ENCODE results near the gene DHX30. TPM values are rescaled to one million over a fixed set of nuclear protein-coding genes. Genes with fewer than 3 reads are reported as not detected.

DHX30 gene
- total and polyA plus RNA-seq, 2 donors (not counting 1 experiment from before 2014, with no cell fraction given) = 27.4 to 47.1 TPM

GRCh38 chr3:47877290-47877689, 74.4 kb downstream of the DHX30 start:
- no peaks in the 10 kb centered on the region for H4K20me1 ChIP-seq (ENCODE audit: control insufficient read depth, extremely low read depth, insufficient read depth, low read length)
- no peaks in the 10 kb centered on the region for H3K4me1 ChIP-seq (ENCODE audit: control insufficient read depth, extremely low read depth, insufficient read depth, low read length)
- H3K27me3 ChIP-seq (ENCODE audit: control insufficient read depth, insufficient read depth, low read length) = no peaks in the 10 kb centered on the region
- H3K4me3 ChIP-seq (replicated peaks in 1 of 4; ENCODE audit: control extremely low read depth in 1 of 4, insufficient read depth in 1 of 4, low read depth in 3 of 4, low read length in 4 of 4) = no peak overlapping the region
- no peak overlapping the region for H3K4me2 ChIP-seq (ENCODE audit: extremely low read depth, insufficient read depth, low read length)
- no peaks in the 10 kb centered on the region for H3K79me2 ChIP-seq (ENCODE audit: control insufficient read depth, insufficient read depth, low read length)
- H3K27ac ChIP-seq (ENCODE audit: insufficient read depth, low read length) = no peak overlapping the region
- H3K9ac ChIP-seq (ENCODE audit: insufficient read depth, low read length) = no peak overlapping the region
- TF ChIP-seq EZH2 (IDR thresholded peaks at IDR 0.05; ENCODE audit: low read length, missing control alignments) (no peak), CTCF (conservative IDR thresholded peaks at IDR 0.05 in 1 of 2, IDR thresholded peaks at IDR 0.05 in 1 of 2; ENCODE audit: low read depth in 1 of 2, low read length in 2 of 2) (no peak)
- H2AFZ ChIP-seq (ENCODE audit: low read length) = no peak overlapping the region
- peak in 1 of 2 donors; percentile 55 for DNase-seq (ENCODE audit: low read depth in 2 of 2)
- peaks cover 10% of the 10 kb centered on the region for H3K36me3 ChIP-seq (ENCODE audit: control insufficient read depth, insufficient read depth, low read length)
- no peaks in the 10 kb centered on the region for H3K9me3 ChIP-seq (ENCODE audit: control insufficient read depth, insufficient read depth, low read depth, low read length)

DNA sequence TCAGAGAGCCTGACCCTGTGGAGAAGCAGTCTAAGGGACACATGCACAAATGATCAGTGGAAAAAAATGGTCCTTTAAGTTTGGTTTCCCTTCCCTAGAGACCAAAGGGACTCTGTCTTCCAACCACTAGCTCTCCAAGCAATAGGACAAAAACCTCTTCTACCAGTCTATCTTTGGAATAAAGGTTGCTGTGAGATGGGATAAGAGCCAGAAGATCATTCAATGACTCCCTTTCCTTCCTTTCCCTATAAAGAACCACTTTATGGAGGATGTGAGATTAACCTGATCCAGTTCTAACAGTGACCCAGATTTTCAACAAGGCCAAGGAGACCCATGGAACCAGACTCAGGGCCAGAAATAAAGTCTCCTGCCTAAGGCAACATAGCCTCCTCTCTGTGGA, 74.8 kb downstream of the DHX30 start:
- no peak for TF ChIP-seq EZH2 (IDR thresholded peaks at IDR 0.05; ENCODE audit: low read length, missing control alignments)
- no peak for TF ChIP-seq CTCF (conservative IDR thresholded peaks at IDR 0.05 in 1 of 2, IDR thresholded peaks at IDR 0.05 in 1 of 2; ENCODE audit: low read depth in 1 of 2, low read length in 2 of 2)

GRCh38 chr3:47882338-47882737, 79.4 kb downstream of the DHX30 start:
- DNase-seq (ENCODE audit: low read depth in 2 of 2) = no peak
- H3K4me1 ChIP-seq (ENCODE audit: control insufficient read depth, extremely low read depth, insufficient read depth, low read length) = no peaks in the 10 kb centered on the region
- no peak overlapping the region for H3K4me3 ChIP-seq (replicated peaks in 1 of 4; ENCODE audit: control extremely low read depth in 1 of 4, insufficient read depth in 1 of 4, low read depth in 3 of 4, low read length in 4 of 4)
- no peak overlapping the region for H3K9ac ChIP-seq (ENCODE audit: insufficient read depth, low read length)
- no peaks in the 10 kb centered on the region for H4K20me1 ChIP-seq (ENCODE audit: control insufficient read depth, extremely low read depth, insufficient read depth, low read length)
- H3K9me3 ChIP-seq (ENCODE audit: control insufficient read depth, insufficient read depth, low read depth, low read length) = no peaks in the 10 kb centered on the region
- TF ChIP-seq CTCF (conservative IDR thresholded peaks at IDR 0.05 in 1 of 2, IDR thresholded peaks at IDR 0.05 in 1 of 2; ENCODE audit: low read depth in 1 of 2, low read length in 2 of 2) (no peak), EZH2 (IDR thresholded peaks at IDR 0.05; ENCODE audit: low read length, missing control alignments) (no peak)
- peaks cover 1% of the 10 kb centered on the region for H3K36me3 ChIP-seq (ENCODE audit: control insufficient read depth, insufficient read depth, low read length)
- H3K79me2 ChIP-seq (ENCODE audit: control insufficient read depth, insufficient read depth, low read length) = no peaks in the 10 kb centered on the region
- H3K4me2 ChIP-seq (ENCODE audit: extremely low read depth, insufficient read depth, low read length) = no peak overlapping the region
- no peaks in the 10 kb centered on the region for H3K27me3 ChIP-seq (ENCODE audit: control insufficient read depth, insufficient read depth, low read length)
- no peak overlapping the region for H3K27ac ChIP-seq (ENCODE audit: insufficient read depth, low read length)
- H2AFZ ChIP-seq (ENCODE audit: low read length) = no peak overlapping the region

More for the DNA sequence above, 74.8 kb downstream of the DHX30 start:
- no peaks in the 10 kb centered on the region for H4K20me1 ChIP-seq (ENCODE audit: control insufficient read depth, extremely low read depth, insufficient read depth, low read length)
- H3K79me2 ChIP-seq (ENCODE audit: control insufficient read depth, insufficient read depth, low read length) = no peaks in the 10 kb centered on the region
- H3K27ac ChIP-seq (ENCODE audit: insufficient read depth, low read length) = no peak overlapping the region
- H2AFZ ChIP-seq (ENCODE audit: low read length) = no peak overlapping the region
- H3K4me1 ChIP-seq (ENCODE audit: control insufficient read depth, extremely low read depth, insufficient read depth, low read length) = no peaks in the 10 kb centered on the region
- no peaks in the 10 kb centered on the region for H3K9me3 ChIP-seq (ENCODE audit: control insufficient read depth, insufficient read depth, low read depth, low read length)
- H3K36me3 ChIP-seq (ENCODE audit: control insufficient read depth, insufficient read depth, low read length) = peaks cover 6% of the 10 kb centered on the region
- DNase-seq (ENCODE audit: low read depth in 2 of 2) = no peak
- H3K4me3 ChIP-seq (replicated peaks in 1 of 4; ENCODE audit: control extremely low read depth in 1 of 4, insufficient read depth in 1 of 4, low read depth in 3 of 4, low read length in 4 of 4) = no peak overlapping the region
- H3K9ac ChIP-seq (ENCODE audit: insufficient read depth, low read length) = no peak overlapping the region
- no peaks in the 10 kb centered on the region for H3K27me3 ChIP-seq (ENCODE audit: control insufficient read depth, insufficient read depth, low read length)
- H3K4me2 ChIP-seq (ENCODE audit: extremely low read depth, insufficient read depth, low read length) = no peak overlapping the region

Measured in fibroblast of lung (primary cell).